NCI-H460 (cell line): ENCODE measurements around the gene UMAD1. TPM values are rescaled to one million over a fixed set of nuclear protein-coding genes. Genes with fewer than 3 reads are reported as not detected.

Experiments used
- DNase-seq: peaks from one replicate; pipeline ENCODE4 v3.0.0-alpha.2; 2016; ENCODE audit warnings: low read depth; ENCODE audit errors: extremely low read depth
- total RNA-seq: library from RNA; depleted of rRNA; stranded (reverse); fragments of >200 nt; shearing (Covaris generic); gene quantifications from 2 replicates; pipeline ENCODE4 v1.2.3, GENCODE V29; 2014

The UMAD1 gene
- total RNA-seq, 1 experiment from 2014 or later, result 26.0 TPM

- no peak for DNase-seq
Observed at GRCh38 chr7:7867846-7868571, 227.5 kb downstream of the UMAD1 start.

DNA sequence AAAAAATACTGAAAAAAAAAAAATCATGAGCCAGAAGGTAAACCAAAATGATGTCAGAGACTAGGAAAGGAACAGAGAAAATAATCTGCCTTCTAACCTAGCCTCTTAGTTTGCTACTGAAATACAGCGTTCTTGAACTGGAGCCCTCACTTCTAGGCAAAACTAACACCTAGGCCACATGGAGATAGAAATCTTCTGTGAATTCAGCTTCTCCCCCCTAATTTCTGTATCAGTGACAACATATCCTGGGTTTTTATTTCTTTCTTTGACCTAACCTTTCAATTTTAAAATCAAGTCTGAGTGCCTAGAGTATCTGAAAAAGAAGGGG lies 228.0 kb downstream of the UMAD1 start:
- no peak for DNase-seq

DNA sequence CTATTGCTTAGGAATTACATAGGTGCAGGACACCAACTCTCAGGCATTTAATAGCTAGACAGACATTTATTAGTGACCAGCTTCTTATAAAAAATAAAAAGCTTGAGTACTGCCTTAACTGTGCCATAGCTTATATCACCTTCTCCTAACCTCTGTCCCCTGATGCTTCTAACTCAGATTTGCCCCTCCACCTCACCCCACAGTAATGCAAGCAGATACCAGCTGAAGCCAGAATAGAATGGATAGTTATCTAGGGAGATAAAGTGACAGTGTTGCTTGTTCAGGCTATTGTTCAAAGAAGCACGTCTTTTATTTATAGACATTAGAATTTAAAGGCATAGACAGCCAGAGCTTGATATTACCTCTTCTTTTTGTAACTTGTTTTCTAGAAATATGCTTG lies 228.5 kb downstream of the UMAD1 start:
- no peak for DNase-seq

GRCh38 chr7:7869651-7870050 lies 229.1 kb downstream of the UMAD1 start:
- no peak for DNase-seq

DNA sequence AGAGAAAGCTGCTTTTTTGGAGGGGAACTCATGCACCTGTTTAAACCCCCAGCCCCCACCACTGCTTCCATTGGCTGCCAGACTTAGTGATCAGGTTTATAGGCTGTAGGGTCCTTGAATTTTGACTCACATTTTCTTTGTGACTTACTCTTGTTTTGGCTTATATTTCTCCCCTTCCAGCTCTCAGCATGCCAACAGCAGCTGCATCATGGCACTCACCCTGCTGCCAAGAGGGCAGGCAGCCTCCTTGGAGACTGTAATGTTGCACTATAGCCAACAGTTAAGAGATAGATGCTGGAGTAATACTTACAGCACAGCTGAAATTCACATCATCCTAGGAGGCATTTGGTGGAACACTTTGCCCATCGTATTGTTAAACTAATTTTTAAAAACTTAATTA lies 230.0 kb downstream of the UMAD1 start:
- DNase-seq, result no peak

GRCh38 chr7:7876419-7876818 lies 235.9 kb downstream of the UMAD1 start:
- no peak for DNase-seq

DNA sequence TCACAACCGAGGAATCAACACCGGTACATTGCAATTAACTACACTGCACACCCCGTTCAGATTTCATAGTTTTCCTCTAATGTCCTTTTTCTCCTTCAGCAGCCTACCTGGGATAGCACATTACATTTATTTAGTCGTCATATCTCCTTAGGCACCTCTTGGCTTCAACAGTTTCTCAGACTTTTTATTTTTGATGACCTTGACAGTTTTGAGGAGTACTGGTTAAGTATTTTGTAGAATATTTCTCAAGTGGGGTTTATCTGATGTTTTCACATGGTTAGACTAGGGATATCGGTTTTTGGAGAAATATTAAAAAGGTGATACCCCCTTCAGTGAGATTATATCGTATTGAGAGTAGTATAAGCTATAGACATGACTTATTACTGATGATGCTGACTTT lies 241.0 kb downstream of the UMAD1 start:
- no peak for DNase-seq

DNA sequence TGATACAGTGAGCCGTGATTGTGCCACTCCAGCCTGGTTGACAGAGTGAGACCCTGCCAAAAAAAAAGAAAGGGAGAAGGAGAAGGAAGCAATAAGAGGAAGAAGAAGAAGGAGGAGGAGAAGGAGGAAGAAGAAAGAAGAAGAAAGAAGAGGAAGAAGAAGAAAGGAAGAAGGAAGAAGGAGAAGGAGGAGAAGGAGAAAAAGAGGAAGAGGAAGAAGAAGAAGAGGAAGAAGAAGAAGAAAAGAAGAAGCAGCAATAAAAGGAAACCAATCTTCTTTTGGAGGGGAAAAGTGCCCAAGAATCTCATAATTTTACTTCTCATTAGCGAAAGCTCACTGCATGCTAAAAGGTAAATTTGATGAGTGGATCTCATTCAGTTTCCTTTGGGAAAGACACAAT lies 242.3 kb downstream of the UMAD1 start:
- DNase-seq, result no peak

- no peak for DNase-seq
Observed at GRCh38 chr7:7883394-7883793, 242.8 kb downstream of the UMAD1 start.

DNA sequence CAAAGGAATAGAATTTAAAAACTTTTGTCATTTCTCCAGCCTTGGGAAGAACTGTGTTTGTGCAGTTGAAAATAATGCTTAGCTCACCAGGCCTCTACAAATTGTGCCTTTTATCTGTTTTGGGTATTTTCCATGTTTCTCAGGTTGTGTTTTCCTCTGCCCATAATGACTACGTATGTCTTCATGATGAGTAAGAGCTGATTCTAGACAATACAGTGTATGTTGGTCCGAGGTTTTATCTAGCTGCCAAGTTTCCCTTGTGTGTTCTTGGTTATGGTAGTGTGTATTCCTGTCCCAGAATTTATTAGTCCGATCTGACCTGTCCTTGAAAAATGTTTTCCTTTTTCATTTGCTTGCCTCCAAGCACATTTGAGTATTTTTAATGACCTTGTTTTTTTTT lies 244.3 kb downstream of the UMAD1 start:
- no peak for DNase-seq

DNA sequence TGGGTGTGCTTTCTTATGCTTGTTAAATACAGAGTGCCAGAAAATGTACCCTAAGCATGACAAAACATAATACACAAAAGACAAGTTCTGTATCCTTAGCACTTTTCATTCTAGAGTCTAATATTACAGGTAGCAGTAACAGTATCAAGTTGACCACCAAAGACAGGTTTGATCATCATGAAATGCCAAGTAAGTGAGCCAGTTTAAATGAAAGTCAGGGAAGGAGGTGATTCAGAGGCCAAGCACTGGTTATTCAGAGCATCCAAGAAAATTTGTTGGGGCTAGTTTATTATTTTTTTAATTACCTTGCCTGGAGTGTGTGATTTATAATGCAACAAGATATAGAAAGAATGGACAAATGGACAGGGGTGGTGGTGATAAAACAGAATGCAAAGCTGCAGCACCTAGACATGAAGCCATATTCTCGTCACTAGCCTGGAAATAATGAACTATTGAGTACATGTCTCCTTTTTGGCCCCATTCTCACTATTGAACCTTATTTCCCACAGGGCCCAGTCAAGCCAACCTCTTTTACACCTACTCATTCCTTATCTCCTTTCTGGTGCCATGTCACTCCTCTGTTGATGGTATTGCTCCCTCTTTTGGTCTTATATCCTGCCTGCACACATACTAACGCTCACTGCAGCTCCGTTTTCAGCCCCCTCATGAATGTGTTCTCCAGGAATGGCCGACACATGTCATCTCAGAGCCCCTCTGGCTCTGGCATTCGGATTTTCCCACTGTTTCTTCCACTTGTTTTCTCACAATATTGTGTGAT lies 249.4 kb downstream of the UMAD1 start:
- DNase-seq, result no peak

DNA sequence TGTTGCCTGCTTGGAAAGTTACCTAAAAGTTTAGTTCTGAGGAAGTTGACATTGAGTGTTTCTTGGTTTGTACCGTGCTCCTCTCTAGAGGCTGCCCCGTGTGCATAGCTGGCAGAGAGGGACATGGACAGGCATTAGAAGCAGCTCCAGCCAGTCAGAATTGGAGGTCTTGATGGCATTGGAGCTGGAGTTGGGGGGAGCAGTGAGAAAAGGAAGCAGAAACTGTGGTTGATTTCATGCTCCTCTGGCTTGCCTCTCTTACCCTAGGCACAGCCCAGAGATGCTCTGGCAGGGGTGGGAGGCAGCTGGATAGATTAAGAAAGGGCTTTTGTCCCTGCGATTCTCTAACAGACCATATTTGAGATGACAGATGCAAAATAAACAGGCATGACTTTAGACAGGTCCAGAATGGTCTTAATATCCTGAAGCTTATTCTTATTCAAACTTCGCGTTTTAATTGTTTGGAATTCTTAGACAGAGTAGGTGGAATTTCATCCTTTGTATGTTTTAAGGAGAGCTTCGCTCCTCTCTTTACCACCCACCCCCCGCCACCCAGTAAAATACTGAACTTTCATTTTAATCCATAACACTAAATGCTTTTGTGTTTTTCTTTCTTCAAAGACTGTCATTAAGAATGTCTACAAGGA lies 254.6 kb downstream of the UMAD1 start:
- no peak for DNase-seq

GRCh38 chr7:7895754-7896153 lies 255.2 kb downstream of the UMAD1 start:
- DNase-seq, result no peak

DNA sequence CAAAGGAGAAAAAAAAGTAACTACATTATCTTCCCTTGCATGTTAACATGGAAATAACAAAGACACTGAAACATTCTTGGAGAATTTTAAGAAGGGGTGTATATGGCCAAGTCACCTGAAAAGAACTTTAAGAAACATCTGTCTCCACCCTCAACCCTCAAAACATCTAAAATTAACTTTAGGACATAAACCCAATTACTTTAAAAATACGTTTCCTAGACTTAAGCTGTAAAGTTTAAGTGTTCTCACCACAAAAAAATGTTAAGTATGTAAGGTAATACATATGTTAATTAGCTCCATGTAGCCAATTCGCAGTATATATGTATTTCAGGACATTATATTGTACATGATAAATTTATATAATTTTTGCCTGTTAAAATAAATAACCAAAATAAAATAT lies 257.0 kb downstream of the UMAD1 start:
- DNase-seq, result no peak

GRCh38 chr7:7897949-7898515 lies 257.5 kb downstream of the UMAD1 start:
- DNase-seq, result no peak

DNA sequence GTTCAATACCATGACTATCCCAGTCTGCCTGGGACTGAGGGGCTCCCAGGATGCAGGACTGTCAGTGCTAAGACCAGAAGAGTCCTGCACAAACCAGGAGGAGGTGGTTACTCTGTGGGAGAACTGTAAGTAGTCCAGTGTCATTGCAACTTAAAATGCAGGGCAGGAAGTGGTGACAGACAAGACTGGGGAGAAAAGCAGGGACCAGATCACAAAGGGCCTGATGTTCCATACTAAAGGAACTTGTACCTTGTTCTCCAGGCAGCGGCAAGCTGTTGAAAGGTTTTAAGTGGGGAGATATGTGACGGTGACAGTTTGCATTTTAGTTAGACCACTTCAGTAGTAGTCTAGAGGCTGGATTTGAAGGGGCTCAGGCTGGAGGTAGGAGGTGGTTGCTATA lies 262.3 kb downstream of the UMAD1 start:
- DNase-seq, result no peak

GRCh38 chr7:7907306-7907705 lies 266.8 kb downstream of the UMAD1 start:
- no peak for DNase-seq

- no peak for DNase-seq
Observed at GRCh38 chr7:7908622-7909145, 268.1 kb downstream of the UMAD1 start.

GRCh38 chr7:7909376-7909775 lies 268.8 kb downstream of the UMAD1 start:
- DNase-seq, result no peak

DNA sequence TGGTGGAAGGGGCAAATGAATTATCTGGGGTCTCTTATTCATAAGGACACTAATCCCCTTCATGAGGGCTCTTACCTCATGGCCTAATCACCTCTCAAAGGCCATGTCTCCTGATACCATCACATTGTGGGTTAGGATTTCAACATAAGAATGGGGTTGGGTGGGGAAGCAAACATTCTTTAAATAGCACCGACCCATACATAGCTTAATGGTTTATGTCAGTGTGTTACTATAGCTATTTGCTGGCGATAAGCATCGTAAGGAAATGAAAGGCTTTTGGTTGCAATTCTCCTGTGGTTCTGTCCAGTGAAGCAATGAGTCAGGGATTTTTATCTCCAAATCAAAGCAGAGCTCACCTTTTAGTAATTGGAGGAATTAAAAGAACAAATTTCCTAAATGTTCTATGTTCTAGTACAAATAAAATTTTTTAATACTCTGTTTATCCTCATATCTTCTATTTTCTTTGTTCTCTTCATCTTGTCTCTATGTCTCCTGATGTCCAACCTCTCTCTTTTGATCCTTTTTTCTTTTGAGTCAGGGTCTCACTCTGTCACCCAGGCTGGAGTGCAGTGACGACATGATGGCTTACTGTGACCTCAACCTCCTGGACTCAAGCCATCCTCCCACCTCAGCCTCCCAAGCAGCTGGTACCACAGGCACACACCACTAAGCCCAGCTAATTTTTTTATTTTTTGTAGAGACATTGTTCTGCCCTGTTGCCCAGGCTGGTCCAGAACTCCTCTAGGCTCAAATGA lies 271.0 kb downstream of the UMAD1 start:
- DNase-seq, result no peak

GRCh38 chr7:7912937-7913336 lies 272.4 kb downstream of the UMAD1 start:
- no peak for DNase-seq
